Naive thymus-derived CD8-positive, alpha-beta T cell (primary cell): ENCODE measurements around the gene SUN2. TPM values are rescaled to one million over a fixed set of nuclear protein-coding genes. Genes with fewer than 3 reads are reported as not detected.
A peak's percentile ranks its signal among the peaks of the same experiment; 100 is the strongest.

Experiments
- ATAC-seq, 2 donors: fragments of 150-1000 bp; cut with Tn5 transposase in 1 of 2; sonication (Bioruptor Pico), chemical (Tn5 transposase) in 1 of 2; 1 replicate in 1 of 2; 2 replicates in 1 of 2; pipeline ENCODE4 v1.10.0; 2021; ENCODE audit warnings: mild to moderate bottlenecking in 2 of 2, moderate library complexity in 2 of 2
- POLR2A ChIA-PET: fragments of 350-600 bp; sonication (Branson Sonifier 250); formaldehyde crosslinking; loops from one replicate; lab custom pipeline; 2021; ENCODE audit warnings: antibody characterized with exemption; lab: Charles Lee
- DNase-seq, 10 donors: peaks; one replicate each; pipeline versions ENCODE4 v3.0.0 to v3.0.0-alpha.2; 2020 to 2022
- H3K27ac Mint-ChIP-seq, 10 donors: one replicate each; pipeline ENCODE4 v1.8.0; 2020 to 2022; ENCODE audit warnings: mild to moderate bottlenecking in 10 of 10, mixed read lengths in 10 of 10, moderate library complexity in 4 of 10, inconsistent platforms in 1 of 10
- H3K27me3 Mint-ChIP-seq, 5 donors: one replicate each; pipeline ENCODE4 v1.8.0; 2021 to 2022; ENCODE audit warnings: mixed read lengths in 5 of 5
- H3K36me3 Mint-ChIP-seq, 3 donors: one replicate each; pipeline ENCODE4 v1.8.0; 2020 to 2022; ENCODE audit warnings: mixed read lengths in 3 of 3, mild to moderate bottlenecking in 2 of 3, inconsistent platforms in 1 of 3
- H3K4me1 Mint-ChIP-seq, 4 donors: one replicate each; pipeline ENCODE4 v1.8.0; 2021 to 2022; ENCODE audit warnings: mixed read lengths in 4 of 4
- H3K4me3 Mint-ChIP-seq, 10 donors: one replicate each; pipeline ENCODE4 v1.8.0; 2020 to 2022; ENCODE audit warnings: mild to moderate bottlenecking in 10 of 10, mixed read lengths in 10 of 10, moderate library complexity in 6 of 10, inconsistent platforms in 1 of 10
- H3K9me3 Mint-ChIP-seq, 9 donors: one replicate each; pipeline ENCODE4 v1.8.0; 2020 to 2022; ENCODE audit warnings: mixed read lengths in 9 of 9, mild to moderate bottlenecking in 3 of 9, inconsistent platforms in 1 of 9, moderate library complexity in 1 of 9
- polyA plus RNA-seq, 3 donors: library from polyadenylated mRNA; unstranded; fragments of 300-500 nt; fragmentation: Illumina TruSeq; gene quantifications; one replicate each; pipeline ENCODE4 v1.2.3, GENCODE V29; 2021
- total RNA-seq, 8 experiments: library from RNA in 2 of 8; stranded (reverse) in 2 of 8; gene quantifications; one replicate each; pipeline ENCODE4 v1.2.3 and lab custom pipeline; 2021 to 2026

The SUN2 gene
- total and polyA plus RNA-seq, 5 experiments from 2014 or later: 491 to 1,073 (median 802) TPM

DNA sequence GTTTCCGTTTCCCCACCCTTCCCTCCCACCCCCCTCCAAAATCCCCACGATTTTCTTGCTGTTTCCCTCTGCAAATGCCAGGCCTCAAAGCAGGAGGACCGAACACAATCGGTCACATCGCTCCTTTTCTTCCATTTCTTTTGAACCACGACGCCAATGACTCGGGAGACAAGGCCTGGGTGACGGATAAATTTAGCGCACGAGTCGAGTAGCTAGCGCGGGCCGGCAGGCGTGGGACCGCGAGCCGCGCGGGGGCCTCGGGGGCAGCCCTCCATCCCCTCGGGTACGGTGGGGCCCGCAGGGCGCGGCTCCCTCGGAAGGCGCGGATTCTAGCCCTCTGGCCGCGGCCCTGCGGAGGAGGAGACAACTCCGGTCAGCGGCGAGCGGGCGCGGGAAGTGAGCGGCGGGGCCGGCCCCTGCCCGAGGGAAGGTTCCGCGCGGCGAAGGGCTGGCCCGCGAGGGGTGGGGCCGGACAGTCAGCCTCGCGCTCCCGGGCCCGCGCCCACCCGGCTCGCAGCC lies 55.5 kb downstream of the SUN2 start:
- H3K36me3 Mint-ChIP-seq: peaks cover 0 to 6% (median 3%) of the 10 kb centered on the region in 3 donors
- peaks cover 28 to 72% (median 64%) of the 10 kb centered on the region in 4 donors for H3K4me1 Mint-ChIP-seq
- peak; percentile 2 to 19 for ATAC-seq
- peak overlapping the region; percentile 78 to 100 (median 92) for H3K4me3 Mint-ChIP-seq
- peaks cover 0 to 3% (median 0%) of the 10 kb centered on the region in 5 donors for H3K27me3 Mint-ChIP-seq
- DNase-seq: peak in 3 of 10 donors; percentile 11 to 67 (median 32)
- POLR2A ChIA-PET: interaction anchor here (1.0 to 5.3 kb wide), 5 partner anchors 13 to 304 kb away, joined by 3 to 51 read pairs (median 4); partner anchors contain the start of gene TOMM22
- H3K27ac Mint-ChIP-seq: peak overlapping the region; percentile 87 to 100 (median 100)
- H3K9me3 Mint-ChIP-seq: peaks cover 0 to 1% (median 0%) of the 10 kb centered on the region in 9 donors

DNA sequence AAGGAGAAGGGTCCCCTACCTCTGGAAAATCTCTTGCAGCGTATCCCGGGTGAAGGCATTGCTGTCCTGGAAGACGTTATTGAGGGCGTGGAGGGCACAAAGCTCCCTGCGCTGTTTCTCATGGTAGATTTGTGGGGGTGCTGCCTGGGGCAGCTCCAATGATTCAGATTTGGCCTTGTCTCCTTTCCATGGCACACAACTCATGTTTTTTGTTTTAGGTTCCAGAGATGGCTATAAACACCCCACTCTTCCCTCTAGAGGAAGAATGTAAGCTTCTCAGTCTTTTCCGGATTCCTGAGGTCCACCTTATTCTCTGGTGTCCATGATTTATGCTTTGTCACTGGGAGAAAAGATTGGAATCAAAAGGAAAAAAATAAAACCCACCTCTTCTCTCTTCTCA lies 56.0 kb downstream of the SUN2 start:
- POLR2A ChIA-PET: interaction anchor here (0.6 to 5.3 kb wide), 8 partner anchors 9 to 321 kb away, joined by 3 to 51 read pairs (median 4); partner anchors contain the start of genes APOBEC3D and TOMM22
- ATAC-seq: no peak
- Mint-ChIP-seq H3K4me3 (peak overlapping the region; percentile 78 to 100 (median 92)), H3K4me1 (peaks cover 25 to 72% (median 61%) of the 10 kb centered on the region in 4 donors), H3K27ac (peak overlapping the region; percentile 87 to 100 (median 100)), H3K36me3 (peaks cover 0 to 10% (median 3%) of the 10 kb centered on the region in 3 donors), H3K9me3 (peaks cover 0 to 1% (median 0%) of the 10 kb centered on the region in 9 donors), H3K27me3 (peaks cover 0 to 3% (median 0%) of the 10 kb centered on the region in 5 donors)
- DNase-seq: peak in 1 of 10 donors; percentile 29

GRCh38 chr22:38699143-38699542 lies 56.7 kb downstream of the SUN2 start:
- Mint-ChIP-seq H3K27ac (peak overlapping the region; percentile 48 to 100 (median 100)), H3K36me3 (peaks cover 0 to 13% (median 3%) of the 10 kb centered on the region in 3 donors), H3K4me1 (peaks cover 25 to 71% (median 59%) of the 10 kb centered on the region in 4 donors), H3K9me3 (peaks cover 0 to 1% (median 0%) of the 10 kb centered on the region in 9 donors), H3K4me3 (peak overlapping the region; percentile 78 to 100 (median 92)), H3K27me3 (peaks cover 0 to 3% (median 0%) of the 10 kb centered on the region in 5 donors)
- DNase-seq: peak in 1 of 10 donors; percentile 25
- POLR2A ChIA-PET: interaction anchor here (0.6 to 5.3 kb wide), 9 partner anchors 8 to 305 kb away, joined by 3 to 51 read pairs (median 4); partner anchors contain the start of genes CBY1 and TOMM22
- no peak for ATAC-seq

DNA sequence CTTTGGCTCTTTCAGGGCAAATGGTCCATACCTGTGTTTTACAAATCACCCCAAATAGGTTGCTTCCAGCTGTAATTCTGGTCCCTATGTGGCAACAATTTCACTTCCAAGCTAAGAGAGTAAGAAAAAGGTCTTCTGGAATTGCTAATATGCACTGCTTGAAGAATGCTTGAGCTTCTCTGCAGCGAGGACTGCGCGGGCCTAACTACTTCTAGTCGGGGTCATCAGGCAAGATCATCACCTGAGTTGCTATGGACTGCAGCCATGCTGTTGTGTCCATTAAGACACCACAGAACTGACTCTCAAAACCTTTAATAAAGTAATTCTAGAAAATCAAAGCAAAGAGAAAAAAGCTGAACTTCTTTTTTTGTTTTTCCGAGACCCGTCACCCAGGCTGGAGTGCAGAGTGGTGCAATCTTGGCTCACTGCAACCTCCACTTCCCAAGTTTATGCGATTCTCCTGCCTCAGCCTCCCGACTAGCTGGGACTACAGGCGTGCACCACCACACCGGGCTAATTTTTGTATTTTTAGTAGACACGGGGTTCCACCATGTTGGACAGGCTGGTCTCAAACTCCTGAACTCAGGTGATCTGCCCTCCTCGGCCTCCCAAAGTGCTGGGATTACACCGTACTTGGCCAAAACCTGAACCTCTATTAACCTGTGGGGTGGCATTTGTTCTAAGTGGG lies 57.2 kb downstream of the SUN2 start:
- H3K27ac Mint-ChIP-seq: peak overlapping the region; percentile 48 to 100 (median 100)
- ATAC-seq: no peak
- peaks cover 0 to 13% (median 3%) of the 10 kb centered on the region in 3 donors for H3K36me3 Mint-ChIP-seq
- H3K4me1 Mint-ChIP-seq: peaks cover 27 to 72% (median 61%) of the 10 kb centered on the region in 4 donors
- H3K27me3 Mint-ChIP-seq: peaks cover 0 to 3% (median 0%) of the 10 kb centered on the region in 5 donors
- H3K4me3 Mint-ChIP-seq: peak overlapping the region; percentile 47 to 100 (median 92)
- DNase-seq: no peak
- peaks cover 0 to 1% (median 0%) of the 10 kb centered on the region in 9 donors for H3K9me3 Mint-ChIP-seq
- POLR2A ChIA-PET: interaction anchor here (0.6 to 5.3 kb wide), 5 partner anchors 16 to 449 kb away, joined by 4 to 51 read pairs (median 6); partner anchors contain the start of genes CBY1 and TOMM22

GRCh38 chr22:38697425-38698089 lies 58.2 kb downstream of the SUN2 start:
- peaks cover 0 to 3% (median 0%) of the 10 kb centered on the region in 5 donors for H3K27me3 Mint-ChIP-seq
- ATAC-seq (no peak), DNase-seq (no peak)
- H3K4me1 Mint-ChIP-seq: peaks cover 32 to 77% (median 68%) of the 10 kb centered on the region in 4 donors
- H3K9me3 Mint-ChIP-seq: peaks cover 0 to 1% (median 0%) of the 10 kb centered on the region in 9 donors
- peak overlapping the region in 8 of 10 donors; percentile 6 to 95 (median 46) for H3K4me3 Mint-ChIP-seq
- peaks cover 0 to 16% (median 3%) of the 10 kb centered on the region in 3 donors for H3K36me3 Mint-ChIP-seq
- peak overlapping the region; percentile 73 to 100 (median 94) for H3K27ac Mint-ChIP-seq
- POLR2A ChIA-PET: interaction anchor here (1.4 to 5.3 kb wide), 3 partner anchors 15 to 54 kb away, joined by 4 to 51 read pairs (median 6); partner anchors contain the start of genes CBY1 and TOMM22

- ATAC-seq (no peak), DNase-seq (peak in 1 of 10 donors; percentile 14)
- Mint-ChIP-seq H3K27ac (peak overlapping the region; percentile 50 to 100 (median 88)), H3K4me3 (peak overlapping the region in 8 of 10 donors; percentile 2 to 95 (median 57)), H3K4me1 (peaks cover 32 to 73% (median 68%) of the 10 kb centered on the region in 4 donors), H3K9me3 (peaks cover 0 to 1% (median 0%) of the 10 kb centered on the region in 9 donors), H3K27me3 (peaks cover 0 to 3% (median 0%) of the 10 kb centered on the region in 5 donors), H3K36me3 (peaks cover 0 to 23% (median 3%) of the 10 kb centered on the region in 3 donors)
- POLR2A ChIA-PET: interaction anchor here (1.3 to 5.3 kb wide), 3 partner anchors 9 to 55 kb away, joined by 4 to 51 read pairs (median 6); partner anchors contain the start of genes GTPBP1 and TOMM22
These were observed 59.0 kb downstream of the SUN2 start for GRCh38 chr22:38696606-38697424.

GRCh38 chr22:38694940-38695339 lies 60.9 kb downstream of the SUN2 start:
- peak overlapping the region in 1 of 10 donors; percentile 15 for H3K4me3 Mint-ChIP-seq
- no peak for ATAC-seq
- POLR2A ChIA-PET: interaction anchor here (0.8 to 1.4 kb wide), 2 partner anchors 13 to 15 kb away, joined by 4 to 6 read pairs; partner anchors contain the start of gene TOMM22
- peaks cover 0 to 33% (median 3%) of the 10 kb centered on the region in 3 donors for H3K36me3 Mint-ChIP-seq
- DNase-seq: no peak
- no peaks in the 10 kb centered on the region for H3K27me3 Mint-ChIP-seq
- no peaks in the 10 kb centered on the region for H3K9me3 Mint-ChIP-seq
- peaks cover 28 to 65% (median 55%) of the 10 kb centered on the region in 4 donors for H3K4me1 Mint-ChIP-seq
- H3K27ac Mint-ChIP-seq: peak overlapping the region in 5 of 10 donors; percentile 2 to 69 (median 7)

GRCh38 chr22:38694049-38694448 lies 61.7 kb downstream of the SUN2 start:
- Mint-ChIP-seq H3K27ac (peak overlapping the region in 1 of 10 donors; percentile 49), H3K27me3 (no peaks in the 10 kb centered on the region), H3K4me3 (no peak overlapping the region), H3K36me3 (peaks cover 0 to 41% (median 3%) of the 10 kb centered on the region in 3 donors), H3K9me3 (no peaks in the 10 kb centered on the region), H3K4me1 (peaks cover 25 to 56% (median 46%) of the 10 kb centered on the region in 4 donors)
- ATAC-seq (no peak), DNase-seq (no peak)
- POLR2A ChIA-PET: interaction anchor here (1.1 to 1.4 kb wide), 2 partner anchors 12 kb away, joined by 3 to 4 read pairs; partner anchors contain the start of gene TOMM22

DNA sequence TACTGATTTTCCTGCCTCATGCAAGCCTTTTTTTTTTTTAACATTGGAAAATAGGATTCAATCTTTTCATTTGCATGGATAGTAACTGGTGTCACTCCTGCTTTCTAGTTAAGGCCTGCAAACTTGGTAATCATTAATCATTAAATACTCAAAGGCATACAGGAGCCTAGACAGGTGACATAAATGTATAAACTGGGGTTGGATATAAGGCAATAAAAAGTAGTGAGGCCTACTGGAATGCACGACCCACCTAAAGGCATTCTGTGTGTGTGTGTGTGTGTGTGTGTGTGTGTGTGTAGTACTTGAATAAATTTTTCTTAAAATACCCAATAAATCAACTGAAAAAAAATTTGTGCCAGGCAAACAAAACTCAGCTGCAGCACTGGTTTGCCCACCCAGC lies 66.1 kb downstream of the SUN2 start:
- Mint-ChIP-seq H3K27me3 (no peaks in the 10 kb centered on the region), H3K4me3 (no peak overlapping the region), H3K9me3 (no peaks in the 10 kb centered on the region), H3K27ac (peak overlapping the region in 1 of 10 donors; percentile 80), H3K4me1 (peaks cover 10 to 17% (median 12%) of the 10 kb centered on the region in 4 donors), H3K36me3 (peaks cover 0 to 69% (median 0%) of the 10 kb centered on the region in 3 donors)
- DNase-seq (no peak), ATAC-seq (no peak)
- POLR2A ChIA-PET: interaction anchor here (0.6 to 0.7 kb wide), 3 partner anchors 8 to 1103 kb away, joined by 3 to 4 read pairs (median 3); partner anchors contain the start of gene TOMM22

DNA sequence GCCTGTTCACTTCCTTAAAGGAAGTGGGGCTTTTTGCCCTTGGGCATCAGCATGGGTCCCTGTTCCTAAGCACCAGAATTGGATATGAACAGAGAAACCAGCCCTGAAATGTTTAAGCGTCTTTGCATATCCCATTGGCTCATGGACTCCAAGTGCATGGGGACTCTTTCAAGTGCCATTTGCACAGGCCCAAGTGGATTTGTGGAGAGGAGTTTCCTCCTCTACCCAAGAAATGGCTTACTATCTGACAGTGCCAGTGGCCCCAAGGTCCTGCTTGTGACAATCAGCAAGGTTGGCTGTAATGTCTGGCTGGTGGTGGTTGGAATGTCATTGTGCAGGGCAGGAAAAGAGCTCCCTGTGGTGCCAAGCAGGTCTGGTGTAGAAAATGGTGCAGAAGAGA lies 70.0 kb downstream of the SUN2 start:
- peaks cover 0 to 72% (median 2%) of the 10 kb centered on the region in 3 donors for H3K36me3 Mint-ChIP-seq
- H3K4me3 Mint-ChIP-seq: no peak overlapping the region
- H3K27me3 Mint-ChIP-seq: no peaks in the 10 kb centered on the region
- no peaks in the 10 kb centered on the region for H3K9me3 Mint-ChIP-seq
- peak overlapping the region in 1 of 10 donors; percentile 45 for H3K27ac Mint-ChIP-seq
- H3K4me1 Mint-ChIP-seq: peaks cover 13 to 24% (median 18%) of the 10 kb centered on the region in 4 donors
- no peak for ATAC-seq
- DNase-seq: no peak
- POLR2A ChIA-PET: no interaction called here
